ENCODE measurements around the gene MLIP.
A peak's percentile ranks its signal among the peaks of the same experiment; 100 is the strongest.
"Not testable (repeated sequence)": the region's sequence is repeated elsewhere in the genome, so short reads cannot be mapped to it uniquely, and the experiment has no call there.

MLIP gene

DNA sequence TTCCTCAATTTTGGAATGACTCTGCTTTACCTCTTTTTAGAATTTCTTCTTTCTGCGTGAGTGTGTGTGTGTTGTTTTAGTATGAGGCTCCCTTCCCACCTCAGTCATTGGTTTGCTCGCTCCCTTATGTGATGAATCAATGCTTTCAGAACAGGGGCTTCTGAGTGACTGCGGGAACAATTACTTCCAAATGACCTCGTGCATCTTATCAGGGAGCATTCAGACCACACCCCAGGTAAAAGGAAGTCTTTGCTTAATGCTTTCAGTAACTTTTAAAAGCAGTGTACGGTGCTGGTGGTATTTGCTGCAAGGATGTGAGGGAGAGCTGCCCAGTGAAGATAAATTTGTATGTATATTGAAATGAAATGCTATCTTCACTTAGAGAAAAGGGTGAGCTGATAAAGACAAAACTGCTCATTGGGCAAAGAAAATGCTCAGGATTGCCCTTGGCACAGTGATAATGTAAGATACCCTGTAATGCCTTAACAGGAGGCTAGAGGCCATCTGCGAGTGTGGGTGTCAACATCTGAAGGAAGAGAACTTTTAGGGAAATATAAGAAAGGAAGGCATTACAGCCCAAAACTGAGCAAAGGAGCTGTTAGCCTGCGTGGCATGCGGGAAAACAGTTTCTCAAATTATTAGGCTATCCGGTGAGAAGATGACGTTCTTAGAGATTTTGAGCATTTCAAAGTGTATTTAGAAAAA lies at the start of gene MLIP:
MLIP (plus strand) TSS at position 103 of the 705 bp plus-strand sequence; CDS start at position 140, 37 bp downstream.
- no peak for DNase-seq

DNA sequence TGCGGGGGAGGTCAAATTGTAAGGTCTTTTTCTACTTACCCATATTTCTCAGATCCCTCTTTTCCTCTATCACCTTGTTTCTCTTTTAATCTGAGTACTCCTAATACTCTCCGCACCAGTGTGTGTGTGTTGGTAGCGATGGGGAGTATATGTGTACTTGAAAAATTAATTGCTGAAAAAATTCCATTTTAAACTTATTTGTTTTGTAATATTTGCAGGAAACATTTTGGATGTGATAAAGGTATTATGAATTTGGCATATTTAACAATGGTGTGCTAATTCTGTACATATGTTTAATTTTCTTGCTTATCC lies 48.1 kb upstream of the MLIP start:
- DNase-seq: no peak

DNA sequence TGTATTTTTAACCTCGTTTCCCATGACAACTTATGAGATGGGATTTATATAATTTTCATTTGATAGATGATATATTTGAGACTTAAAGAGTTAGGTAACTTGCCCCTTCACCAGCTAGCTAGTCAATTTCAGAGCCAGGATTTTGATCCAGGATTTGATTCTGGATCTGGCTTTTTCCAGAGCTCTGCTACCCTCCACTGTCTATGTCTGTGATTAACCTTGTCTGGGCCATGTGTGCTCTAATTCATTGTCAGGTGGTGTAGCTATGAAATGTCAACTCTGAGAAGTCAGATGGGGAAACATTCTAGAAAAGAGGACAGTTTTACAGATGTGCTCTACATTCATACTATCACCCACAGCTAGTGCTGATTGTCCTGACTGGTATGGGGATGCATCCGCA lies 42.5 kb upstream of the MLIP start:
- DNase-seq: no peak

GRCh38 chr6:54070025-54070424 lies 41.2 kb upstream of the MLIP start:
- no peak for DNase-seq

GRCh38 chr6:54071821-54072340 lies 39.4 kb upstream of the MLIP start:
- no peak for DNase-seq

DNA sequence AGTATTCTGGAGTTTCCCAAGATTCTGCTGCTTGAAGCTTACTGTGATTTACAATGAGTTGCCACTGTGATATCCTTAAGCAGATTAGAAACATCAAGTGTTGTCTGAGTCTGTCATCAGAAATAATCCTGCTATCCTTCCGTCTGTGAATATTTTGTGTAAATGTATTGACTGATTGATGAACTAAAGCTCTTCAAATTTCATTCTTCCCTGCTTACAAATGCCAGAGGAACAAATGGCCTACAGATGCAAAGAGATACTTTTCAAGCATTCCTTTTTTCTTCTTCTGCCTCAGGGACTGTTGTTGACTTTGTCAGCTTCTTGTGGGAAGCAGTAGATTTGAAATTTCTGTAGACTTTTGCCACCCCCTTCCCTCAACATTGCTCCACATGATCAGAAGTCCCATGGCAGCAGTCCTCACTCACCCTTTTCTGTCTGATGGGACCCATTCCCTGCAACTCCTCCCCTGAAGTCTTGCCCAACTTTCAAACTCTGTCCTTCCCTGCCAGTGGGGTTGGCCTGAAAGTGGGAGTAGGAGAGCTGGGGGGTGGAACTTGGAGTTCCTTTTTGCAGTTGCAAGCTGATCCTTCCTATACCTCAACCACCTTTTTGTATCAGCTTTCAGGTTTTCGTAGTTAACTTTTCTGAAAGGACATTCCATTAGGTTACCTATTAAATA lies 38.5 kb upstream of the MLIP start:
- no peak for DNase-seq

DNA sequence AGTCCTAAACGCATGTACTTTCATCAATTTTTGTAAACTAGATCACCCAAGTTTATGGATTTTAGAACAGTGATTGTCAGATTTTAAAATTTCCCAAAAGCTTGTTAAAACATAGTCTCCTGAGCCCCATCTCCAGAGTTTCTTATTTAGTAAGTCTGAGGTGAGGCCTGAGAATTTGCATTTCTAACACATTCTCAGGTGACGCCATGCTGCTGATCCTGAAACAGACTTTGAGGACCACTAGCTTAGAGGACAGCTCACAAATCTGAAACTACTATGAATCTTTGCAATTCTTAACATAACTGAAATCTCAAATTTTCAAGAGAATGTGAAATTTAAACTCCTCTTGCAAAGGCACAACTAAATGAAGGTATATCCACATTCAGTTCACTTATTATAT lies 37.8 kb upstream of the MLIP start:
- no peak for DNase-seq

DNA sequence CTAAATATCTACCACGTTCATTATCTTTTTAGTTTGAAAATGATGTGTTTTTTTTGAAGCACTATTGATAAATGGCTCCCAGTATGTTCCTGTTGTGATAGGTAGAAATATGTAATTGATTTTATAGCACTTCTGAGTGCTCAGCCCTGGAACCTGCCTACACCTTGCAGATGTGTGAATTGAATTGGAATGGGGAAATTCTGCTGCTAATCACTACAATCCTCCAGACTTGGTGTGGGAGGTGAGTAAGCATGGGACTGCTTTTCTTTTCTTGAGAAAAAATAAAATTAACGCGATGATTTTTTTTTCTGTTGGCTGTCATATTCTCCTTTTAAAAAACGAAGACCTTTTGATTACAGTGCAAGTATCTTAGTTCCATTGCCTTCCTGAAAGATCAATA lies 37.1 kb upstream of the MLIP start:
- no peak for DNase-seq

GRCh38 chr6:54074578-54075195 lies 36.6 kb upstream of the MLIP start:
- no peak for DNase-seq

GRCh38 chr6:54076159-54076789 lies 35.0 kb upstream of the MLIP start:
- DNase-seq: no peak

DNA sequence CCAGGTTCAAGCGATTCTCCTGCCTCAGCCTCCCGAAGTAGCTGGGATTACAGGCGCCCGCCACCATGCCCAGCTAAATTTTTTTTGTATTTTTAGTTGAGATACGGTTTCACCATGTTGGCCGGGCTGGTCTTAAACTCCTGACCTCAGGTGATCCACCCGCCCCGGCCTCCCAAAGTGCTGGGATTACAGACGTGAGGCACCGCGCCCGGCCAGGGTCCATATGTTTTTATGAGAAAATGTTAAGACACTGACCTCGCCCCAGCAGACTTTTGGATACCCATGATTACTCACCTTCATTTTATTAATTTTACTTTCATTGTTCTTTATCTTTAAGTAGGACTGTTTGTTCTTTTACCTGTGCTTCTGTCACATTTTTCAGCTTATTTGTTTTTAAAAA lies 29.7 kb upstream of the MLIP start:
- DNase-seq: not testable (repeated sequence)

GRCh38 chr6:54083287-54083686 lies 28.0 kb upstream of the MLIP start:
- peak; percentile 58 for DNase-seq

GRCh38 chr6:54084231-54084630 lies 27.0 kb upstream of the MLIP start:
- DNase-seq: no peak

DNA sequence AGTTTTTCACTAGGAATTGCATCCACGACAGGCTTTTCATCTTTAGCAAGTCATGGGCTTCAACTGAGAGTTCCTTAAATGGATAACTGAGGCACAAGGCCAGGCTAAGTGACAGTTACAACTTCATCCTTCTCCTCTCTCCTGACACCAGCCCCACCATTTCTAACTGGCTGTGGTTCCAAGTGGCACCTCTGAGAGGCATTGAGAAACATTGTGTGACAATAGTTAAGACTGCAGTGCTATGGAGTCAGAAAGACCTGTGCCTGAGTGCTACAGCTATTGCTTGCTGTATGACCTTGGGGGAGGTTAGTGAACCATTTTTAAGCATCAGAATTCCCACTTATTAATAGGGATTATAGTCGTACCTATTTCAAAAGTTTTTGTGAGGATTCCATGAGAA lies 26.2 kb upstream of the MLIP start:
- no peak for DNase-seq

- no peak for DNase-seq
Observed at GRCh38 chr6:54085541-54085940, 25.7 kb upstream of the MLIP start.

- no peak for DNase-seq
Observed at GRCh38 chr6:54086439-54086838, 24.8 kb upstream of the MLIP start.

DNA sequence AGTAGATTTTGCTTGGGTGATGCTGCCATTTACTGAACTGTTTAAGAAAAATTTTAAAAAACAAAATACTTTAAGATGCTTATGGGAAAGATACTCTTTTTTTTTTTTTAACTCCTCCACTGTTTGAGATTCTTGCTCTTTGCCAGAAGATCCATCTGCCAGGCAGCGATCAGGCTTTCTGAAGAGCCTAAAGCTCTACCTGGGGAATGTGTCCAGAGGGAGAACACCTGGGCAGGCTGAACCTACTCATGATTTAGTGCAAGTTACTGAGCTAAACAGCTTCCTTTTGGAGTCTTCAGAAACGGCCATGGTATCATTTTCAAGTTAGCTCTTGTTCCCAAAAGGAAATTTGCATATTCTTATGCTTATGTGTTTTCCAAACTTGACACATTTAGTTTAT lies 23.5 kb upstream of the MLIP start:
- no peak for DNase-seq

GRCh38 chr6:54093326-54093948 lies 17.8 kb upstream of the MLIP start:
- no peak for DNase-seq

DNA sequence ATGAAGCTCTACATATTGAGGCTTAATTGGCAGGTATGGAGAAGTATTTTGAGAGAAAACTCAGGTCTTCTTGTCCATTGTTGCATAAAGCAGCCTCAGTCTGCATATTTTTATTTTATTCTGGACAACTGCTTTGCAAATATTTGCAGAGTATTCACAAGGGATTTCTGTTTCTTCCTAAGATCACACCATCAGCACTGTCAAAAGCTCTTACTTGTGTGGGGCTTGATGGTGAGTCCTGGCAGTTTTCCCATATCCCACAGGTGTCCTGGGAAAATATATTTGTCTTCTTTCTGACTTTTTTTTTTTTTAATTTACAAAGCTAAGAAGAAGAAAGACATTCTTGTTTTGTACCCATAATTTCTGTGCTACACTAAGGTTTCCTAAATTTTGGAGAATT lies 16.9 kb upstream of the MLIP start:
- DNase-seq: no peak

- DNase-seq: no peak
Observed at GRCh38 chr6:54094786-54095185, 16.5 kb upstream of the MLIP start.

GRCh38 chr6:54095723-54096122 lies 15.5 kb upstream of the MLIP start:
- no peak for DNase-seq

DNA sequence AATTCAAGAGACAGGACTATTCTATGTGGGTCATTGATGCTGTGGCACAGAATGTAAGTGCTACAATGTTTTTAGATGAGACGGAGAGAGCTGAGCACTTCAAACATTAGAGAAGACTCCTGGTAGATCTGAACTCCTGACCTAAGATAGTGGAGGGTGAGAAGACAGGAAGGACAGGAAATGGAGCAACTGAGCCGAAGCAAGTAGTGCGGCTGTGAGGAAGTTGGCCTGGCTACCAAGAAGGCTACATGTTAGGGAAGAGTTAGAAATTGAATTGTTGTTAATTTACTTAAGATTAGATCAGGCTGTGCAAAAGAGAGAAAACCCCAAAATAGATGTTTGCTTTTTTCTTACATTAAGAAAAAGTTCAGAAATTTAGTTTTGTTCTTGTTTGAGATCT lies 14.4 kb upstream of the MLIP start:
- DNase-seq: no peak

DNA sequence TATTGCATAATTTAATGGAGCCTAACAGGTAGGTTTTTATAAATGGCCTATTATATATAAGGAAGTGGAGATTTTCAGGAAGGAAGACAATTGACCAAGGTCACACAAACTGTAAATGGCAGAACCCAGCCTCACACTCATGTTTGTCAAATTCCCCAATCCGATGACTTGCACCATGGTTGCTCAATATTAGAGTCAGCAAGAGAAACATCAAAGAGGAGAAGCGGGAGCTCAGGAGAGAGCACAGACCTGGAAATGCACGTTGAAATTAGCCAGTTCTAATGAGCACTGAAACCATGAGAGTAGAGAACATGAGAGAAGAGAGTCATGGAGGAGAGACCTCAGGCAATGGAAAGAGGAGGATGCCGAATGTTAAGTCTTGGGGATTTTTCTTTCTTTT lies 13.5 kb upstream of the MLIP start:
- DNase-seq: no peak

Data from eye (tissue), 1 donor.